Measurements from ENCODE around the gene GPR32.
"Not testable (repeated sequence)": the region's sequence is repeated elsewhere in the genome, so short reads cannot be mapped to it uniquely, and the experiment has no call there.

DNA sequence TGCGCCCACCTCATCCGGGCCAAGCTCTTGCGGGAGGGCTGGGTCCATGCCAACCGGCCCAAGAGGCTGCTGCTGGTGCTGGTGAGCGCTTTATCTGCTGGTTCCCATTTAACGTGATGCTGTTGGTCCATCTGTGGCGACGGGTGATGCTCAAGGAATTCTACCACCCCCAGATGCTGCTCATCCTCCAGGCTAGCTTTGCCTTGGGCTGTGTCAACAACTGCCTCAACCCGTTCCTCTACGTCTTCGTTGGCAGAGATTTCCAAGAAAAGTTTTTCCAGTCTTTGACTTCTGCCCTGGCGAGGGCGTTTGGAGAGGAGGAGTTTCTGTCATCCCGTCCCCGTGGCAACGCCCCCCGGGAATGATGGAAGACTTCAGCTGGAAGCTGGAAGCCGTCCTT is 11.2 kb upstream of the GPR32 start:
- TF ChIP-seq, protein P1, sequence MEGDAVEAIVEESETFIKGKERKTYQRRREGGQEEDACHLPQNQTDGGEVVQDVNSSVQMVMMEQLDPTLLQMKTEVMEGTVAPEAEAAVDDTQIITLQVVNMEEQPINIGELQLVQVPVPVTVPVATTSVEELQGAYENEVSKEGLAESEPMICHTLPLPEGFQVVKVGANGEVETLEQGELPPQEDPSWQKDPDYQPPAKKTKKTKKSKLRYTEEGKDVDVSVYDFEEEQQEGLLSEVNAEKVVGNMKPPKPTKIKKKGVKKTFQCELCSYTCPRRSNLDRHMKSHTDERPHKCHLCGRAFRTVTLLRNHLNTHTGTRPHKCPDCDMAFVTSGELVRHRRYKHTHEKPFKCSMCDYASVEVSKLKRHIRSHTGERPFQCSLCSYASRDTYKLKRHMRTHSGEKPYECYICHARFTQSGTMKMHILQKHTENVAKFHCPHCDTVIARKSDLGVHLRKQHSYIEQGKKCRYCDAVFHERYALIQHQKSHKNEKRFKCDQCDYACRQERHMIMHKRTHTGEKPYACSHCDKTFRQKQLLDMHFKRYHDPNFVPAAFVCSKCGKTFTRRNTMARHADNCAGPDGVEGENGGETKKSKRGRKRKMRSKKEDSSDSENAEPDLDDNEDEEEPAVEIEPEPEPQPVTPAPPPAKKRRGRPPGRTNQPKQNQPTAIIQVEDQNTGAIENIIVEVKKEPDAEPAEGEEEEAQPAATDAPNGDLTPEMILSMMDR (IDR thresholded peaks at IDR 0.05; ENCODE audit: low read depth, low read length, poor library complexity, severe bottlenecking) = not testable (repeated sequence)
- TF ChIP-seq EZH2phosphoT487 (IDR thresholded peaks at IDR 0.05; ENCODE audit: borderline replicate concordance, low read length) = not testable (repeated sequence)
